ENCODE results near the gene SPATA31E1.
"Not testable (repeated sequence)": the region's sequence is repeated elsewhere in the genome, so short reads cannot be mapped to it uniquely, and the experiment has no call there.

Gene SPATA31E1

DNA sequence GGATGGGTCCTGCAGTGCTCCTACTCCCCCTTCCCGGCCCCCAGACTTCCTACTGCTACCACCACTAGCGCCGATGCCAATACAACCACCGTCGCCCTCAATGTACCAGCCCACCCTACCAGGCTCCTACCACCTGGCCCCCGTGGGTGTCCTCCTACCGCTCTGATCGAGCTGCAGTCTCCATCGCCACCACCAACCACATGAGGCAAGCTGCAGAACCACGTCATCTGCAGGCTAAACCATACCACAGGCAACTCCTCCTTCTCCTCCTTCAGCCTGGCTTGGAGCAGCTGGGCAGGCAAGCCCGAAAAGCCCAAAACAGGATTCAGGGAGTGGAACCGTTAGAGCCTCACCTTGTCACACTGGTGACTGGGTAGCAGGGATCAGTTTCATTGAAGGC lies 54.7 kb downstream of the SPATA31E1 start:
- not testable (repeated sequence) for DNase-seq

DNA sequence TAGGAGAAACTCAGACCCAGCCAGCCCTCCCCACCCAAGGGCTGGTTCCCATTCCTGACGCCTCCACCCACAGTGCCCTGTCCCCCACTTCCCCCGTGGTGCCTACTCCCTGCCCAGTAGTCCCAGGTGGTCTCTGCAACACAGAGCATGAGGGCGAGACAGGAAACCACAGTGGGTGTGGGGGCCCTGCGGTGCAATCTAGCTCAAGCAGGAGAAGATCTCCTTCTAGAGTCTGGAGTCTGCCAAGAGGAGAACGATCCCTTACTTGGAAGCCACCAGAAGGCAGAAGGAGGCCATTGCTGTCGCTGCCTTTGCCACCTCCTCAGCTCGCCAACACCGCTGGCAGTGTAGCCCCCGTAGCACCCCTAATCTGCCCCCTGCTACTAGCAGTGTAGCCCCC lies 55.2 kb downstream of the SPATA31E1 start:
- not testable (repeated sequence) for DNase-seq

DNA sequence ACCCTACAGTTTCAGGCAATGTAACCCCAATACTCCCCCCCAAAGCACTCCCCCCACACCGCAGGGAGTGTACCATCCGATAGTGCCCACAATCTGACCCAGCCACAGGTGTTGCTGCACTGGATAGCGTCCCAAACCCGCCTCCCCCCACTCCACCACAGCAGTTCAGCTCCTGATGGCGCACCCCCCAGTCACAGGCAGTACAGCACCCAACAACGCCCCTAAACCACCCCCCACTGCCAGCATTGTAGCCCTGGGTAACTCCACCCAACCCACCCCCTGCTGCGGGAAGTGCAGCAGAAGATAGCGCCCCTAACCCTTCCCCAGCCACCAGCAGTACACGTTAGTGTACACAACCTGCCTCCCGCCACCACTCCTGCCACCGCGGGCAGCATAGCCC lies 55.7 kb downstream of the SPATA31E1 start:
- DNase-seq = not testable (repeated sequence)

Data from NCI-H510A treated with DMSO at 0.1 percent for 48 hours (cell line).